Measurements from ENCODE around the gene PTPN20.

The PTPN20 gene

GRCh38 chr10:47035819-47036337 is 124.7 kb downstream of the PTPN20 start:
- H3K27ac ChIP-seq = no peak overlapping the region
- TF ChIP-seq ZFX (IDR thresholded peaks at IDR 0.05) (no peak), CTCF (conservative IDR thresholded peaks at IDR 0.05) (no peak)

- TF ChIP-seq CTCF (conservative IDR thresholded peaks at IDR 0.05) = no peak
- no peak for TF ChIP-seq ZFX (IDR thresholded peaks at IDR 0.05)
- no peak overlapping the region for H3K27ac ChIP-seq
Measured at GRCh38 chr10:47036771-47037170, 125.5 kb downstream of the PTPN20 start.

GRCh38 chr10:47037654-47038425 is 126.6 kb downstream of the PTPN20 start:
- no peak for TF ChIP-seq ZFX (IDR thresholded peaks at IDR 0.05)
- TF ChIP-seq CTCF (conservative IDR thresholded peaks at IDR 0.05) = no peak
- no peak overlapping the region for H3K27ac ChIP-seq

GRCh38 chr10:47038881-47039561 is 127.8 kb downstream of the PTPN20 start:
- no peak overlapping the region for H3K27ac ChIP-seq
- no peak for TF ChIP-seq ZFX (IDR thresholded peaks at IDR 0.05)
- no peak for TF ChIP-seq CTCF (conservative IDR thresholded peaks at IDR 0.05)

- H3K27ac ChIP-seq = no peak overlapping the region
- TF ChIP-seq CTCF (conservative IDR thresholded peaks at IDR 0.05) (no peak), ZFX (IDR thresholded peaks at IDR 0.05) (no peak)
Measured at GRCh38 chr10:47039562-47039913, 128.3 kb downstream of the PTPN20 start.

GRCh38 chr10:47040041-47040491 is 128.8 kb downstream of the PTPN20 start:
- TF ChIP-seq CTCF (conservative IDR thresholded peaks at IDR 0.05) (no peak), ZFX (IDR thresholded peaks at IDR 0.05) (no peak)

GRCh38 chr10:47040681-47041080 is 129.5 kb downstream of the PTPN20 start:
- TF ChIP-seq CTCF (conservative IDR thresholded peaks at IDR 0.05) (no peak), ZFX (IDR thresholded peaks at IDR 0.05) (no peak)

More at GRCh38 chr10:47040041-47040491, 128.8 kb downstream of the PTPN20 start:
- H3K27ac ChIP-seq = no peak overlapping the region

More at GRCh38 chr10:47040681-47041080, 129.5 kb downstream of the PTPN20 start:
- H3K27ac ChIP-seq = no peak overlapping the region

All from C4-2B (cell line).